GM23338 (cell line): ENCODE measurements around the gene CAT. TPM values are rescaled to one million over a fixed set of nuclear protein-coding genes. Genes with fewer than 3 reads are reported as not detected.

ENCODE experiments used
- ATAC-seq: fragments of 200-7000 bp; cut with Tn5 transposase; 3 replicates; pipeline ENCODE4 v1.9.1; 2020
- DNase-seq: peaks from one replicate; pipeline ENCODE4 v3.0.0-alpha.2; 2015; ENCODE audit warnings: low spot score
- H2AFZ ChIP-seq: fragments of 200-600 bp; sonication (generic); 2 replicates; pipeline ENCODE4 v1.8.0; 2016; ENCODE audit warnings: antibody characterized with exemption, mild to moderate bottlenecking, moderate library complexity
- H3F3A ChIP-seq: fragments of 200-600 bp; sonication (generic); replicated peaks from 2 replicates; pipeline ENCODE4 v1.8.0; 2017; ENCODE audit warnings: antibody characterized with exemption, mixed run types, low read depth
- H3K27ac ChIP-seq: fragments of 200-600 bp; sonication (generic); 2 replicates; pipeline ENCODE4 v1.6.1; 2016; ENCODE audit warnings: low read depth
- H3K27me3 ChIP-seq: fragments of 200-600 bp; sonication (generic); 2 replicates; pipeline ENCODE4 v1.8.0; 2016; ENCODE audit warnings: mild to moderate bottlenecking, mixed run types, moderate library complexity; ENCODE audit not compliant: insufficient read depth
- H3K36me3 ChIP-seq: fragments of 200-600 bp; sonication (generic); 2 replicates; pipeline ENCODE4 v1.8.0; 2016; ENCODE audit warnings: mild to moderate bottlenecking; ENCODE audit not compliant: insufficient read depth
- H3K4me1 ChIP-seq: fragments of 200-600 bp; sonication (generic); 2 replicates; pipeline ENCODE4 v1.8.0; 2016; ENCODE audit warnings: mild to moderate bottlenecking, moderate library complexity; ENCODE audit not compliant: insufficient read depth
- H3K4me2 ChIP-seq: fragments of 200-600 bp; sonication (generic); 2 replicates; pipeline ENCODE4 v1.7.1; 2017; ENCODE audit warnings: mixed run types
- H3K4me3 ChIP-seq: fragments of 200-600 bp; sonication (generic); 2 replicates; pipeline ENCODE4 v1.6.1; 2016; ENCODE audit warnings: mixed run types
- H3K79me2 ChIP-seq: fragments of 200-600 bp; sonication (generic); replicated peaks from 2 replicates; pipeline ENCODE4 v1.8.0; 2017; ENCODE audit warnings: mild to moderate bottlenecking; ENCODE audit not compliant: insufficient read depth
- H3K9me2 ChIP-seq: fragments of 200-600 bp; sonication (generic); 2 replicates; pipeline ENCODE4 v1.8.0; 2017; ENCODE audit not compliant: insufficient read depth
- H4K20me1 ChIP-seq: fragments of 200-600 bp; sonication (generic); replicated peaks from 2 replicates; pipeline ENCODE4 v1.8.0; 2017; ENCODE audit warnings: mild to moderate bottlenecking; ENCODE audit not compliant: insufficient read depth
- H3K27ac Mint-ChIP-seq: 2 replicates; pipeline ENCODE4 v1.8.0; 2020; ENCODE audit warnings: inconsistent platforms, mild to moderate bottlenecking, moderate library complexity, mixed read lengths
- H3K27me3 Mint-ChIP-seq: 3 replicates; pipeline ENCODE4 v1.8.0; 2022; ENCODE audit warnings: low read depth, mild to moderate bottlenecking, moderate library complexity, mixed read lengths, inconsistent platforms; ENCODE audit not compliant: insufficient read depth, poor library complexity
- H3K36me3 Mint-ChIP-seq: 3 replicates; pipeline ENCODE4 v1.8.0; 2021; ENCODE audit warnings: low read depth, mild to moderate bottlenecking, inconsistent platforms, moderate library complexity, mixed read lengths
- H3K4me1 Mint-ChIP-seq: 3 replicates; pipeline ENCODE4 v1.8.0; 2020; ENCODE audit warnings: mild to moderate bottlenecking, inconsistent platforms, mixed read lengths
- H3K4me3 Mint-ChIP-seq: 3 replicates; pipeline ENCODE4 v1.8.0; 2021; ENCODE audit warnings: moderate library complexity, mild to moderate bottlenecking, inconsistent platforms, mixed read lengths
- H3K9me3 Mint-ChIP-seq: 3 replicates; pipeline ENCODE4 v1.8.0; 2020; ENCODE audit warnings: moderate library complexity, mild to moderate bottlenecking, inconsistent platforms, mixed read lengths
- CREB1 ChIP-seq: fragments of 250-450 bp; sonication (Bioruptor Pico); IDR thresholded peaks from 2 replicates; pipeline ENCODE4 v1.5.0; 2020; ENCODE audit warnings: low read depth, mild to moderate bottlenecking, moderate library complexity
- EZH2 ChIP-seq: fragments of 200-600 bp; sonication (generic); IDR thresholded peaks from one replicate; pipeline ENCODE4 v1.8.0; 2017; ENCODE audit warnings: antibody characterized with exemption, mild to moderate bottlenecking, low read depth; ENCODE audit not compliant: unreplicated experiment
- EZH2phosphoT487 ChIP-seq: fragments of 200-600 bp; sonication (generic); IDR thresholded peaks from one replicate; pipeline ENCODE4 v1.8.1; 2018; ENCODE audit warnings: antibody characterized with exemption; ENCODE audit not compliant: unreplicated experiment
- NANOG ChIP-seq: IDR thresholded peaks from 2 replicates; pipeline ENCODE4 v1.6.1; 2016; ENCODE audit warnings: antibody characterized with exemption, borderline replicate concordance
- POLR2AphosphoS5 ChIP-seq: IDR thresholded peaks from 2 replicates; pipeline ENCODE4 v1.6.1; 2016; ENCODE audit warnings: antibody characterized with exemption, low read depth
- STAT1 ChIP-seq: IDR thresholded peaks from one replicate; pipeline ENCODE4 v1.6.1; 2016; ENCODE audit warnings: antibody characterized with exemption; ENCODE audit not compliant: unreplicated experiment
- ZNF114 ChIP-seq: fragments of 250-450 bp; sonication (Bioruptor Pico); IDR thresholded peaks from 2 replicates; pipeline ENCODE4 v1.5.0; 2020; ENCODE audit warnings: mild to moderate bottlenecking, moderate library complexity
- polyA plus RNA-seq: library from polyadenylated mRNA; unstranded; fragments of >200 nt; fragmentation: Nextera tagmentation; extraction: Ambion mirVana; gene quantifications from 2 replicates; pipeline ENCODE4 v1.2.1, GENCODE V29; 2016
- total RNA-seq: library from RNA; depleted of rRNA; stranded (reverse); fragments of >200 nt; shearing (Covaris generic); gene quantifications from 2 replicates; pipeline ENCODE4 v1.2.3, GENCODE V29; 2014
- TF ChIP-seq, protein P1 (sequence below), 2 experiments: fragments of 200-600 bp in 1 of 2; sonication (generic) in 1 of 2; conservative IDR thresholded peaks; 2 replicates each; pipeline versions ENCODE4 v1.5.1 to v1.6.1; 2016 to 2017; ENCODE audit warnings: antibody characterized with exemption in 2 of 2, low read depth in 2 of 2, mild to moderate bottlenecking in 2 of 2, moderate library complexity in 1 of 2
- TF ChIP-seq, protein P2 (sequence below): IDR thresholded peaks from 2 replicates; pipeline ENCODE4 v1.6.1; 2016; ENCODE audit warnings: antibody characterized with exemption
- TF ChIP-seq, protein P3 (sequence below): IDR thresholded peaks from one replicate; pipeline ENCODE4 v1.6.1; 2018; ENCODE audit warnings: antibody characterized with exemption; ENCODE audit not compliant: unreplicated experiment

CAT gene
- total and polyA plus RNA-seq, 2 experiments from 2014 or later = 15.9 to 24.0 TPM

DNA sequence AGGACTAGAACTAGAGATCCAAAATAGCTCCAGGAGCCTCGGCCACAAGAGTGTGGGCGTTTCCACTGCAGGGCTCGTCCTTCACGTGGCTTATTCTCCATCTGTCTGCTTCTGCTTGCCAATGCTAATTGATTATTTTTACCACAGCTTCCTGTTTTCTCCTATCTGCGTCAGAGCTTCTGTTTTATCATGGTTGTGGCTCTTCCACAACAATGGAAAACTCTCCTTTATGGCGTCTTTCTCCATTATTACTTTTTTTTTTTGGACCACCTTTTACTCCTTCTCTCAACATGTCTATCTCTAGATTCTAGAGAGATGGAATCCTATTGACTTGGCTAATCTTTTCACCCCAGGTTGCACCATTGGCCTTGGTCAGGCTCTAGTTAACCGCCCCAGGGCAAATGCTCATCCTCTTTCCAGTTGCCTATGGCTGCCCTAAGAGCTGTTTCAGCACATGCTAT is 25.9 kb downstream of the CAT start:
- Mint-ChIP-seq H3K4me3 (no peak overlapping the region), H3K27ac (no peak overlapping the region), H3K4me1 (no peaks in the 10 kb centered on the region), H3K9me3 (peaks cover 30% of the 10 kb centered on the region), H3K27me3 (no peaks in the 10 kb centered on the region), H3K36me3 (peaks cover 68% of the 10 kb centered on the region)
- H3K4me1 ChIP-seq = no peaks in the 10 kb centered on the region
- DNase-seq (no peak), ATAC-seq (no peak)
- no peaks in the 10 kb centered on the region for H3F3A ChIP-seq
- no peak overlapping the region for H3K27ac ChIP-seq
- no peak overlapping the region for H3K4me3 ChIP-seq
- H2AFZ ChIP-seq = no peak overlapping the region
- no peaks in the 10 kb centered on the region for H3K79me2 ChIP-seq
- H3K4me2 ChIP-seq = no peak overlapping the region
- H3K9me2 ChIP-seq = no peaks in the 10 kb centered on the region
- TF ChIP-seq, protein P1, sequence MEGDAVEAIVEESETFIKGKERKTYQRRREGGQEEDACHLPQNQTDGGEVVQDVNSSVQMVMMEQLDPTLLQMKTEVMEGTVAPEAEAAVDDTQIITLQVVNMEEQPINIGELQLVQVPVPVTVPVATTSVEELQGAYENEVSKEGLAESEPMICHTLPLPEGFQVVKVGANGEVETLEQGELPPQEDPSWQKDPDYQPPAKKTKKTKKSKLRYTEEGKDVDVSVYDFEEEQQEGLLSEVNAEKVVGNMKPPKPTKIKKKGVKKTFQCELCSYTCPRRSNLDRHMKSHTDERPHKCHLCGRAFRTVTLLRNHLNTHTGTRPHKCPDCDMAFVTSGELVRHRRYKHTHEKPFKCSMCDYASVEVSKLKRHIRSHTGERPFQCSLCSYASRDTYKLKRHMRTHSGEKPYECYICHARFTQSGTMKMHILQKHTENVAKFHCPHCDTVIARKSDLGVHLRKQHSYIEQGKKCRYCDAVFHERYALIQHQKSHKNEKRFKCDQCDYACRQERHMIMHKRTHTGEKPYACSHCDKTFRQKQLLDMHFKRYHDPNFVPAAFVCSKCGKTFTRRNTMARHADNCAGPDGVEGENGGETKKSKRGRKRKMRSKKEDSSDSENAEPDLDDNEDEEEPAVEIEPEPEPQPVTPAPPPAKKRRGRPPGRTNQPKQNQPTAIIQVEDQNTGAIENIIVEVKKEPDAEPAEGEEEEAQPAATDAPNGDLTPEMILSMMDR (conservative IDR thresholded peaks at IDR 0.05; ENCODE audit: low read depth in 2 of 2) = no peak
- no peak for TF ChIP-seq EZH2
- no peak for TF ChIP-seq STAT1
- no peak for TF ChIP-seq EZH2phosphoT487
- H3K27me3 ChIP-seq = no peaks in the 10 kb centered on the region
- H4K20me1 ChIP-seq = no peaks in the 10 kb centered on the region
- peaks cover 29% of the 10 kb centered on the region for H3K36me3 ChIP-seq

DNA sequence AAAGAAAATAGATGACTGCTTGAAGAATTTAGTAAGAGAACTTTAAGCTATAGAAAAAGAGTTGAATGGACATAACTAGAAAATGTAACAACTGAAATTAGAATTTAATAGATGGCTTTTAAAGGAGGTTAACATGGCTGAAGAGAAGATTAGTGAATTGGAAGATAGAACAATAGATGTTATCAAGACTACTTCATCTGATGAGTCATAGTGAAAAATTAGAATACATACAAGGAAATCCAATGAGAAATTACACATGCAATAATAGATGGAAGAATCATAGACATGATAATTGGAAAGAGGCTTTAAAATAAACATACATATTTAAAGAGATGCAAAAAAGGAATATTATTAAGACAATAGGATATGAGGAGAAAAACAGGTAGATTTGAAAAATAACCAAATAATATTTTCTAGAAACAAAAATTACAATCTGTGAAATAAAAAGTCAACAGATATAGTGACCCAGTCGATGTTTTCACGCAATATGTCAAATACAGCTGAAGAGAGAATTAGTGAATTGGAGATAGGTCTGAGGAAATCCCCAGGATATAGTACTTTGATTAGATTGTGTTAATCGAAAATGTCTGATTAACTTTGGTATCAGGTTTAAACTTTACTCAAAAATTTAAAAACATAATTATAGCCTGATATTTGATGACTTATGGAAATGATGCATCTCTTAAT is 28.2 kb downstream of the CAT start:
- H3K4me1 ChIP-seq = no peaks in the 10 kb centered on the region
- Mint-ChIP-seq H3K36me3 (peaks cover 73% of the 10 kb centered on the region), H3K27me3 (no peaks in the 10 kb centered on the region), H3K4me1 (no peaks in the 10 kb centered on the region), H3K9me3 (peaks cover 30% of the 10 kb centered on the region), H3K4me3 (no peak overlapping the region), H3K27ac (no peak overlapping the region)
- no peaks in the 10 kb centered on the region for H4K20me1 ChIP-seq
- no peaks in the 10 kb centered on the region for H3K9me2 ChIP-seq
- ATAC-seq (no peak), DNase-seq (no peak)
- H3K4me3 ChIP-seq = no peak overlapping the region
- H3K4me2 ChIP-seq = no peak overlapping the region
- H3F3A ChIP-seq = no peaks in the 10 kb centered on the region
- no peak overlapping the region for H2AFZ ChIP-seq
- no peaks in the 10 kb centered on the region for H3K27me3 ChIP-seq
- no peaks in the 10 kb centered on the region for H3K79me2 ChIP-seq
- H3K27ac ChIP-seq = no peak overlapping the region
- peaks cover 32% of the 10 kb centered on the region for H3K36me3 ChIP-seq
- no peak for TF ChIP-seq POLR2AphosphoS5
- no peak for TF ChIP-seq EZH2
- no peak for TF ChIP-seq ZNF114 (CRISPR knock-in tag)
- no peak for TF ChIP-seq NANOG
- TF ChIP-seq, protein P2, sequence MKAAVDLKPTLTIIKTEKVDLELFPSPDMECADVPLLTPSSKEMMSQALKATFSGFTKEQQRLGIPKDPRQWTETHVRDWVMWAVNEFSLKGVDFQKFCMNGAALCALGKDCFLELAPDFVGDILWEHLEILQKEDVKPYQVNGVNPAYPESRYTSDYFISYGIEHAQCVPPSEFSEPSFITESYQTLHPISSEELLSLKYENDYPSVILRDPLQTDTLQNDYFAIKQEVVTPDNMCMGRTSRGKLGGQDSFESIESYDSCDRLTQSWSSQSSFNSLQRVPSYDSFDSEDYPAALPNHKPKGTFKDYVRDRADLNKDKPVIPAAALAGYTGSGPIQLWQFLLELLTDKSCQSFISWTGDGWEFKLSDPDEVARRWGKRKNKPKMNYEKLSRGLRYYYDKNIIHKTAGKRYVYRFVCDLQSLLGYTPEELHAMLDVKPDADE = no peak
- TF ChIP-seq, protein P3, sequence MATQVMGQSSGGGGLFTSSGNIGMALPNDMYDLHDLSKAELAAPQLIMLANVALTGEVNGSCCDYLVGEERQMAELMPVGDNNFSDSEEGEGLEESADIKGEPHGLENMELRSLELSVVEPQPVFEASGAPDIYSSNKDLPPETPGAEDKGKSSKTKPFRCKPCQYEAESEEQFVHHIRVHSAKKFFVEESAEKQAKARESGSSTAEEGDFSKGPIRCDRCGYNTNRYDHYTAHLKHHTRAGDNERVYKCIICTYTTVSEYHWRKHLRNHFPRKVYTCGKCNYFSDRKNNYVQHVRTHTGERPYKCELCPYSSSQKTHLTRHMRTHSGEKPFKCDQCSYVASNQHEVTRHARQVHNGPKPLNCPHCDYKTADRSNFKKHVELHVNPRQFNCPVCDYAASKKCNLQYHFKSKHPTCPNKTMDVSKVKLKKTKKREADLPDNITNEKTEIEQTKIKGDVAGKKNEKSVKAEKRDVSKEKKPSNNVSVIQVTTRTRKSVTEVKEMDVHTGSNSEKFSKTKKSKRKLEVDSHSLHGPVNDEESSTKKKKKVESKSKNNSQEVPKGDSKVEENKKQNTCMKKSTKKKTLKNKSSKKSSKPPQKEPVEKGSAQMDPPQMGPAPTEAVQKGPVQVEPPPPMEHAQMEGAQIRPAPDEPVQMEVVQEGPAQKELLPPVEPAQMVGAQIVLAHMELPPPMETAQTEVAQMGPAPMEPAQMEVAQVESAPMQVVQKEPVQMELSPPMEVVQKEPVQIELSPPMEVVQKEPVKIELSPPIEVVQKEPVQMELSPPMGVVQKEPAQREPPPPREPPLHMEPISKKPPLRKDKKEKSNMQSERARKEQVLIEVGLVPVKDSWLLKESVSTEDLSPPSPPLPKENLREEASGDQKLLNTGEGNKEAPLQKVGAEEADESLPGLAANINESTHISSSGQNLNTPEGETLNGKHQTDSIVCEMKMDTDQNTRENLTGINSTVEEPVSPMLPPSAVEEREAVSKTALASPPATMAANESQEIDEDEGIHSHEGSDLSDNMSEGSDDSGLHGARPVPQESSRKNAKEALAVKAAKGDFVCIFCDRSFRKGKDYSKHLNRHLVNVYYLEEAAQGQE = no peak
- TF ChIP-seq STAT1 = no peak
- no peak for TF ChIP-seq CREB1 (CRISPR knock-in tag)
